Gastroesophageal sphincter (tissue), 4 donors: Measurements from ENCODE around the gene SPART. TPM values are rescaled to one million over a fixed set of nuclear protein-coding genes. Genes with fewer than 3 reads are reported as not detected.

Experiments
- ATAC-seq: fragments of 150-250 bp; one replicate; pipeline ENCODE4 v1.9.1; 2016; ENCODE audit warnings: mild to moderate bottlenecking, moderate library complexity
- H3K27ac ChIP-seq, 4 donors: fragments of 200-600 bp; sonication (generic) in 3 of 4; 1 replicate in 3 of 4; 2 replicates in 1 of 4; pipeline ENCODE4 v1.5.1; 2016 to 2019
- H3K27me3 ChIP-seq: fragments of 200-600 bp; sonication (generic); one replicate; pipeline ENCODE4 v1.5.1; 2019
- H3K36me3 ChIP-seq, 2 donors: fragments of 200-600 bp; sonication (generic); one replicate each; pipeline ENCODE4 v1.5.1; 2019; ENCODE audit warnings: control low read depth in 1 of 2
- H3K4me1 ChIP-seq, 3 donors: fragments of 200-600 bp; sonication (generic); 1 replicate in 2 of 3; 2 replicates in 1 of 3; pipeline ENCODE4 v1.5.1; 2016 to 2019; ENCODE audit warnings: control low read depth in 2 of 3
- H3K4me3 ChIP-seq, 2 donors: fragments of 200-600 bp; sonication (generic); one replicate each; pipeline ENCODE4 v1.5.1; 2019; ENCODE audit warnings: mild to moderate bottlenecking in 1 of 2, moderate library complexity in 1 of 2
- H3K9me3 ChIP-seq, 3 donors: fragments of 200-600 bp; sonication (generic); one replicate each; pipeline ENCODE4 v1.5.1; 2017 to 2019; ENCODE audit warnings: control low read depth in 2 of 3
- CTCF ChIP-seq, 4 experiments: fragments of 200-600 bp in 2 of 4; fragments of 450-650 bp in 2 of 4; sonication (generic) in 1 of 4; IDR thresholded peaks; one replicate each; pipeline ENCODE4 v1.5.1; 2017 to 2019; ENCODE audit warnings: antibody characterized with exemption in 4 of 4, mild to moderate bottlenecking in 2 of 4, moderate library complexity in 2 of 4
- EP300 ChIP-seq: sonication (generic); formaldehyde crosslinking; IDR thresholded peaks from one replicate; pipeline ENCODE4 v1.6.1; 2017; ENCODE audit warnings: antibody characterized with exemption, mild to moderate bottlenecking
- POLR2A ChIP-seq, 2 donors: fragments of 450-650 bp; IDR thresholded peaks; one replicate each; pipeline ENCODE4 v1.6.1; 2017; ENCODE audit warnings: antibody characterized with exemption in 2 of 2, mild to moderate bottlenecking in 2 of 2, moderate library complexity in 1 of 2
- POLR2AphosphoS5 ChIP-seq: sonication (generic); formaldehyde crosslinking; IDR thresholded peaks from one replicate; pipeline ENCODE4 v1.6.1; 2017; ENCODE audit warnings: antibody characterized with exemption
- WGBS, 2 donors: methylation state at CpG; one replicate each; pipeline ENCODE4 v1.1.5; 2018; ENCODE audit warnings: low coverage in 1 of 2; 5-methylcytosine and 5-hydroxymethylcytosine counted together
- total RNA-seq, 4 donors: library from RNA; depleted of rRNA; stranded (reverse); fragments of >200 nt; gene quantifications; one replicate each; pipeline ENCODE4 v1.1.0, GENCODE V29; 2016

SPART gene
- total RNA-seq, 4 donors from 2014 or later: 113 to 173 (median 128) TPM

GRCh38 chr13:36359301-36359950 lies 13.2 kb upstream of the SPART start:
- no peak for ATAC-seq
- WGBS, 2 donors: 50 to 75% methylated on average over 1 of the region's 1 CpG
- TF ChIP-seq EP300 (no peak), CTCF (IDR thresholded peaks at IDR 0.05) (no peak), POLR2A (IDR thresholded peaks at IDR 0.05) (no peak), POLR2AphosphoS5 (no peak)
- Histone ChIP-seq H3K4me3 (no peak overlapping the region), H3K9me3 (no peaks in the 10 kb centered on the region), H3K4me1 (peaks cover 7 to 39% (median 9%) of the 10 kb centered on the region in 3 donors), H3K36me3 (no peaks in the 10 kb centered on the region), H3K27me3 (no peaks in the 10 kb centered on the region), H3K27ac (peak overlapping the region in 3 of 4 donors; percentile 26 to 71 (median 27))

- TF ChIP-seq EP300 (no peak), POLR2A (IDR thresholded peaks at IDR 0.05) (no peak), POLR2AphosphoS5 (no peak), CTCF (IDR thresholded peaks at IDR 0.05) (no peak)
- Histone ChIP-seq H3K36me3 (no peaks in the 10 kb centered on the region), H3K27ac (peak overlapping the region; percentile 47 to 71 (median 67)), H3K4me3 (no peak overlapping the region), H3K4me1 (peaks cover 7 to 39% (median 9%) of the 10 kb centered on the region in 3 donors), H3K9me3 (no peaks in the 10 kb centered on the region), H3K27me3 (no peaks in the 10 kb centered on the region)
- 32 to 50% methylated on average over 3 of the region's 3 CpGs for WGBS, 2 donors
- ATAC-seq: peak; percentile 19
Measured at GRCh38 chr13:36358175-36358718, 12.1 kb upstream of the SPART start.

- whole genome bisulfite sequencing, 2 donors: 28 to 29% methylated on average over 2 of the region's 3 CpGs
- Histone ChIP-seq H3K36me3 (no peaks in the 10 kb centered on the region), H3K4me3 (no peak overlapping the region), H3K27me3 (no peaks in the 10 kb centered on the region), H3K4me1 (peaks cover 7 to 36% (median 9%) of the 10 kb centered on the region in 3 donors), H3K27ac (peak overlapping the region in 3 of 4 donors; percentile 63 to 71 (median 63)), H3K9me3 (no peaks in the 10 kb centered on the region)
- TF ChIP-seq CTCF (IDR thresholded peaks at IDR 0.05): no peak
- no peak for TF ChIP-seq EP300
- no peak for TF ChIP-seq POLR2AphosphoS5
- no peak for TF ChIP-seq POLR2A (IDR thresholded peaks at IDR 0.05)
- peak; percentile 67 for ATAC-seq
Measured at GRCh38 chr13:36357692-36358091, 11.5 kb upstream of the SPART start.

GRCh38 chr13:36357231-36357630 lies 11.0 kb upstream of the SPART start:
- Histone ChIP-seq H3K36me3 (no peaks in the 10 kb centered on the region), H3K27ac (peak overlapping the region; percentile 39 to 71 (median 63)), H3K4me1 (peaks cover 7 to 32% (median 9%) of the 10 kb centered on the region in 3 donors), H3K27me3 (no peaks in the 10 kb centered on the region), H3K9me3 (no peaks in the 10 kb centered on the region), H3K4me3 (no peak overlapping the region)
- no peak for ATAC-seq
- TF ChIP-seq POLR2AphosphoS5 (no peak), CTCF (IDR thresholded peaks at IDR 0.05) (no peak), EP300 (no peak), POLR2A (IDR thresholded peaks at IDR 0.05) (no peak)
- WGBS, 2 donors: 57 to 80% methylated on average over 2 to 4 of the region's 4 CpGs

GRCh38 chr13:36356058-36356457 lies 9.9 kb upstream of the SPART start:
- no peaks in the 10 kb centered on the region for H3K27me3 ChIP-seq
- H3K27ac ChIP-seq: no peak overlapping the region
- no peaks in the 10 kb centered on the region for H3K9me3 ChIP-seq
- H3K4me1 ChIP-seq: peaks cover 7 to 32% (median 9%) of the 10 kb centered on the region in 3 donors
- H3K4me3 ChIP-seq: no peak overlapping the region
- no peak for ATAC-seq
- WGBS, 2 donors: 76 to 84% methylated on average over 7 of the region's 7 CpGs
- TF ChIP-seq EP300 (no peak), POLR2AphosphoS5 (no peak)
- no peaks in the 10 kb centered on the region for H3K36me3 ChIP-seq
